Endothelial cell of umbilical vein (primary cell): Measurements from ENCODE around the gene KCNN3. TPM values are rescaled to one million over a fixed set of nuclear protein-coding genes. Genes with fewer than 3 reads are reported as not detected.

ENCODE experiments used
- BruUV-seq: library from RNA; stranded (reverse); fragments of 400-500 nt; replicated peaks from 2 replicates; lab custom pipeline; 2021; lab: Mats Ljungman, UMichigan
- CTCF ChIA-PET: fragments of 300-600, 350-600 bp; sonication (Branson Sonifier 250); formaldehyde crosslinking; loops from one replicate; lab custom pipeline; 2021; ENCODE audit warnings: antibody characterized with exemption, inconsistent platforms; lab: Charles Lee
- POLR2A ChIA-PET: fragments of 300-600, 350-600 bp; sonication (Branson Sonifier 250); formaldehyde crosslinking; loops from one replicate; lab custom pipeline; 2021; ENCODE audit warnings: antibody characterized with exemption, inconsistent platforms; lab: Charles Lee
- DNase-seq: peaks from one replicate; pipeline ENCODE4 v3.0.0-alpha.2; 2011; ENCODE audit warnings: low read depth, low spot score
- FAIRE-seq: peaks from 2 replicates; lab custom pipeline; 2011; peaks lifted over from hg19 to GRCh38; lab: Jason Lieb, UNC
- H2AFZ ChIP-seq: 2 replicates; pipeline ENCODE4 v1.6.0; 2012; ENCODE audit warnings: low read depth, low read length, control low read depth, inconsistent platforms
- H3K27ac ChIP-seq: 2 replicates; pipeline ENCODE4 v1.5.1; 2011; ENCODE audit warnings: low read depth, mild to moderate bottlenecking, control low read depth, low read length, moderate library complexity; ENCODE audit not compliant: insufficient read depth
- H3K27me3 ChIP-seq, 2 experiments: 2 replicates each; pipeline versions ENCODE4 v1.6.0 to v1.6.1; 2011; ENCODE audit warnings: low read length in 2 of 2, mixed read lengths in 1 of 2; ENCODE audit not compliant: control insufficient read depth in 2 of 2, insufficient read depth in 2 of 2
- H3K36me3 ChIP-seq, 2 experiments: 2 replicates in 1 of 2; 3 replicates in 1 of 2; pipeline ENCODE4 v1.5.1; 2011; ENCODE audit warnings: low read length in 2 of 2, mild to moderate bottlenecking in 1 of 2, moderate library complexity in 1 of 2; ENCODE audit not compliant: control insufficient read depth in 2 of 2, insufficient read depth in 2 of 2; ENCODE audit errors: extremely low read depth in 1 of 2
- H3K4me1 ChIP-seq: 3 replicates; pipeline ENCODE4 v1.5.1; 2011; ENCODE audit warnings: mild to moderate bottlenecking, low read length; ENCODE audit not compliant: control insufficient read depth, insufficient read depth; ENCODE audit errors: extremely low read depth
- H3K4me2 ChIP-seq: 2 replicates; pipeline ENCODE4 v1.6.1; 2011; ENCODE audit warnings: low read length, control low read depth, mixed read lengths; ENCODE audit not compliant: insufficient read depth
- H3K4me3 ChIP-seq, 3 experiments: fragments of 200-600 bp in 1 of 3; sonication (generic), shearing (Covaris generic) in 1 of 3; replicated peaks in 1 of 3; 2 replicates each; pipeline ENCODE4 v1.5.1; 2011 to 2016; ENCODE audit warnings: control low read depth in 3 of 3, low read length in 3 of 3, mild to moderate bottlenecking in 2 of 3, inconsistent platforms in 1 of 3, low read depth in 1 of 3, moderate library complexity in 1 of 3; ENCODE audit not compliant: insufficient read depth in 1 of 3
- H3K79me2 ChIP-seq: 2 replicates; pipeline ENCODE4 v1.6.0; 2012; ENCODE audit warnings: low read length, inconsistent platforms; ENCODE audit not compliant: control insufficient read depth, insufficient read depth
- H3K9ac ChIP-seq: replicated peaks from 2 replicates; pipeline ENCODE3; 2011; ENCODE audit warnings: low read length, control low read depth; ENCODE audit not compliant: insufficient read depth; ENCODE audit errors: extremely low read depth
- H3K9me1 ChIP-seq: replicated peaks from 3 replicates; pipeline ENCODE4 v1.6.0; 2011; ENCODE audit warnings: mild to moderate bottlenecking, low read length; ENCODE audit not compliant: control insufficient read depth, insufficient read depth; ENCODE audit errors: extremely low read depth
- H3K9me3 ChIP-seq: replicated peaks from 2 replicates; pipeline ENCODE4 v1.5.1; 2012; ENCODE audit warnings: low read length, inconsistent platforms; ENCODE audit not compliant: control insufficient read depth, insufficient read depth
- H4K20me1 ChIP-seq: replicated peaks from 2 replicates; pipeline ENCODE3; 2011; ENCODE audit warnings: mild to moderate bottlenecking, low read length; ENCODE audit not compliant: control insufficient read depth, insufficient read depth; ENCODE audit errors: extremely low read depth
- CTCF ChIP-seq, 2 donors: IDR thresholded peaks; 1 replicate in 1 of 2; 2 replicates in 1 of 2; pipeline ENCODE4 v1.5.1; 2011; ENCODE audit warnings: low read length in 2 of 2, mild to moderate bottlenecking in 2 of 2, moderate library complexity in 2 of 2, control low read depth in 1 of 2, inconsistent platforms in 1 of 2, low read depth in 1 of 2; ENCODE audit not compliant: insufficient read depth in 1 of 2; ENCODE audit errors: extremely low read depth in 1 of 2
- FOS ChIP-seq: IDR thresholded peaks from 2 replicates; pipeline ENCODE4 v1.6.1; 2011; ENCODE audit warnings: mild to moderate bottlenecking, low read length, moderate library complexity, borderline replicate concordance; ENCODE audit not compliant: insufficient read depth
- JUN ChIP-seq: IDR thresholded peaks from 2 replicates; pipeline ENCODE4 v1.6.1; 2011; ENCODE audit warnings: borderline replicate concordance, low read depth; ENCODE audit not compliant: insufficient read length, insufficient read depth
- MAX ChIP-seq: IDR thresholded peaks from 2 replicates; pipeline ENCODE4 v1.6.1; 2011; ENCODE audit not compliant: insufficient read depth, insufficient read length
- POLR2A ChIP-seq: IDR thresholded peaks from 2 replicates; pipeline ENCODE4 v1.6.1; 2012; ENCODE audit warnings: low read depth, mild to moderate bottlenecking, control low read depth, low read length
- POLR2AphosphoS5 ChIP-seq: IDR thresholded peaks from 2 replicates; pipeline ENCODE4 v1.6.1; 2012; ENCODE audit warnings: low read depth, mild to moderate bottlenecking, control low read depth, low read length, moderate library complexity; ENCODE audit not compliant: insufficient read depth
- dilution Hi-C: fragments of 300-500 bp; cut with MboI; formaldehyde crosslinking; loops from one replicate; pipeline ENCODE4 v1.15.0; 2019; ENCODE audit warnings: low sequenced_read_pairs; ENCODE audit not compliant: extremely low pct_ligation_motif_present
- intact Hi-C: fragments of 100-400 bp; cut with micrococcal nuclease; formaldehyde crosslinking; loops from one replicate; pipeline ENCODE4 v1.10.0; 2022
- polyA plus RNA-seq, 4 experiments: library from polyadenylated mRNA; depleted of rRNA in 3 of 4; stranded (reverse) in 3 of 4; unstranded in 1 of 4; fragments of >200 nt; gene quantifications; 2 replicates each; pipeline versions ENCODE4 v1.2.1 to v1.2.3, GENCODE V29; 2011 to 2012; ENCODE audit warnings: missing spikeins in 1 of 4
- total RNA-seq: library from RNA; stranded (reverse); gene quantifications from 2 replicates; pipeline ENCODE4 v1.2.3, GENCODE V29; 2021

The KCNN3 gene
- total and polyA plus RNA-seq, 2 donors (not counting 3 experiments of a cell fraction or from before 2014, with no cell fraction given) = 0.91 to 1.1 TPM

GRCh38 chr1:154877370-154877974 is 7.4 kb upstream of the KCNN3 start:
- peak; percentile 81 for DNase-seq
- intact Hi-C loops = loop anchor here (5.0 kb wide), 2 partner anchors 40 to 395 kb away; no protein-coding TSS in a partner anchor
- POLR2A ChIA-PET = no interaction called here

More at GRCh38 chr1:154877370-154877974, 7.4 kb upstream of the KCNN3 start:
- Histone ChIP-seq H3K9ac (no peak overlapping the region), H4K20me1 (no peaks in the 10 kb centered on the region), H3K4me2 (peak overlapping the region; percentile 6), H3K27me3 (no peaks in the 10 kb centered on the region), H2AFZ (no peak overlapping the region), H3K4me3 (no peak overlapping the region), H3K27ac (no peak overlapping the region), H3K9me3 (no peaks in the 10 kb centered on the region), H3K9me1 (no peaks in the 10 kb centered on the region), H3K36me3 (no peaks in the 10 kb centered on the region), H3K79me2 (no peaks in the 10 kb centered on the region), H3K4me1 (peaks cover 9% of the 10 kb centered on the region)
- FAIRE-seq = peak; percentile 88
- TF ChIP-seq JUN = peak; percentile 22
- peak; percentile 41 for TF ChIP-seq POLR2AphosphoS5
- TF ChIP-seq MAX = no peak
- TF ChIP-seq CTCF (IDR thresholded peaks at IDR 0.05; ENCODE audit: extremely low read depth in 1 of 2, insufficient read depth in 1 of 2, low read depth in 1 of 2, low read length in 2 of 2) = no peak
- TF ChIP-seq POLR2A = no peak
- peak; percentile 30 for TF ChIP-seq FOS
- dilution Hi-C loops = no loop called here
- BruUV-seq = no TSS peak
- CTCF ChIA-PET = interaction anchor here (1.2 to 5.1 kb wide), 17 partner anchors 10 to 317 kb away, joined by 4 to 113 read pairs (median 9); partner anchors contain the start of genes CHRNB2 and PMVK
